GM12801 (cell line): ENCODE results near the gene BCL2.

Experiments
- TF ChIP-seq, protein P1 (sequence below): IDR thresholded peaks from one replicate; pipeline ENCODE4 v1.5.1; 2011; ENCODE audit warnings: control low read depth; ENCODE audit not compliant: insufficient read length; ENCODE audit errors: extremely low read depth

Gene BCL2

DNA sequence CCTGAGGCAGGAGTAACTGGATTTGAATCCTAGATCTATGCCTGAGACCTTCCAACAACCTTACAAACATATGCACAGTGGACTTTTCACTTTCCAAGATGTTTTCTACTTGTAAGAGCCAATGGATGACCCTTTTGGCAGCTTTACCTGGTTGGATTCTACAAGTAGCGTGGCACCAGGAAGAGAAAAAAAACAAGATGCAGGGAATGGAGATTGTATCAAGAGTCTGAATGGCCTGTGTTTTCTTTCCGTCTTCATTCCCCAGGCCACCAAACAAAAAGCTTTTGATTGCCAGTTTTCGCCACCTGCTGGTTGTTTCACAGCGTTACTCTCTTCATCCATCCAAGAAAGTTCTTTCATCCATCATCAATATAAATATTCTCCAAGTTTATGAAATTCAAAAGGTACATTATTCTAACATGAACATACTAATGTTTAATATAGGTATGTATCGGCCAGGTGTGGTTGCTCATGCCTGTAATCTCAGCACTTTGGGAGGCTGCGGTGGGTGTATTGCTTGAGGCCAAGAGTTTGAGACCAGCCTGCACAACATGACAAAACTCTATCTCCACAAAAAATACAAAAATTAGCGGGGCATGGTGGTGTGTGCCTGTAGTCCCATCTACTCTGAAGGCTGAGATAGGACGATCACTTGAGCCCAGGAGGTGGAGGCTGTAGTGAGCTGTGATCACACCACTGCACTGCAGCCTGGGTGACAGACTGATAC is 3.5 kb upstream of the BCL2 start:
- TF ChIP-seq, protein P1, sequence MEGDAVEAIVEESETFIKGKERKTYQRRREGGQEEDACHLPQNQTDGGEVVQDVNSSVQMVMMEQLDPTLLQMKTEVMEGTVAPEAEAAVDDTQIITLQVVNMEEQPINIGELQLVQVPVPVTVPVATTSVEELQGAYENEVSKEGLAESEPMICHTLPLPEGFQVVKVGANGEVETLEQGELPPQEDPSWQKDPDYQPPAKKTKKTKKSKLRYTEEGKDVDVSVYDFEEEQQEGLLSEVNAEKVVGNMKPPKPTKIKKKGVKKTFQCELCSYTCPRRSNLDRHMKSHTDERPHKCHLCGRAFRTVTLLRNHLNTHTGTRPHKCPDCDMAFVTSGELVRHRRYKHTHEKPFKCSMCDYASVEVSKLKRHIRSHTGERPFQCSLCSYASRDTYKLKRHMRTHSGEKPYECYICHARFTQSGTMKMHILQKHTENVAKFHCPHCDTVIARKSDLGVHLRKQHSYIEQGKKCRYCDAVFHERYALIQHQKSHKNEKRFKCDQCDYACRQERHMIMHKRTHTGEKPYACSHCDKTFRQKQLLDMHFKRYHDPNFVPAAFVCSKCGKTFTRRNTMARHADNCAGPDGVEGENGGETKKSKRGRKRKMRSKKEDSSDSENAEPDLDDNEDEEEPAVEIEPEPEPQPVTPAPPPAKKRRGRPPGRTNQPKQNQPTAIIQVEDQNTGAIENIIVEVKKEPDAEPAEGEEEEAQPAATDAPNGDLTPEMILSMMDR: no peak

DNA sequence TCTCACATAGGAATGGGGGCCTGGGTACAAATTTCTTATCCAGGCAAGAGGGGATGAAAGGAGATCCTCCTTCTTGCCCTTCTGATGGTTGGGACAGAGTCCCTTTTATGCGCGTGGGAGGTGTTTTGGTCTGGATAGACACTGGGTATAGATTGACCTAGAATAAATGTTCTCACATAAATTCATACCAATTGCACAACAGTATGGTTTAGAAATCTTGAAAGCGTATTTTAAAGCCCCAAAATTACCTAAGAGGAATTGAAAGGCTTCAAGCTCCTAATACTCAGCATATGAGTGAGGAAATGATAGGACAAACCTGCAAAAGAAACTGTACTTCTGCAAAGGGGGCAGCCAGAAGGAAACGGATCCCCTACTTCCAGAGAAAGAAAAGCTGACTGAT is 2.6 kb upstream of the BCL2 start:
- TF ChIP-seq, protein P1: no peak

DNA sequence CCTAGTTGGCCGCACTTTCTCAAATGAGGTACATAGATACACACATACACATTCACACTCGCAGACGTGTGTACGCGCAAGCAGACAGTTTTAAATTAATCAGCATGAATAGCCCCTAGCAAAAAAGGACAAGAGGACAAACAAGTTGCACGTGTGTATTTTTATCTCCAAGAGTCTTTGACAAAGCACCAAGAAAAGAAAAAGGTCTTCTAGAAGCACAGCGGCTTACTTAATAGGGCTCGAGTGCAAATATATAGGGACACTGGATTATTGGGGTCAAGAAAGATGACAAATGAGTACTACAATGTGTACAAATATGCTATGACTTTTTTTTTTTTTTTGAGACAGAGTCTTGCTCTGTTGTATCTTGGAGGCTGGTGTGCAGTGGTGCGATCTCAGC is 1.7 kb upstream of the BCL2 start:
- TF ChIP-seq, protein P1: no peak

DNA sequence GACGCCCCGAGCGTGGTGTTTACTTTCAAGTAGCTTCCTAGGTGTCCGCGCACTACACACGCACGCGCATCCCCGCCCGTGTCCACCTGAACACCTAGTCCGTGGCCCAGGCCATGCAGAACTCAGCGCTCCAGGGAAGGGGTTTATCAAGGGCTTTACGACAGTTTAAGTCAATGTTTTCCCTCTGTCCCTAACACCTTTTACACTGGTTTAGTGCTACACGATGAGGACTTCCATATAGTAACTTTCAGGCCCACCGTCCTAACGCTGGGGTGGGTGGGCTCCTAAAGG is 1.4 kb upstream of the BCL2 start:
- TF ChIP-seq, protein P1: no peak

- TF ChIP-seq, protein P1: no peak
Observed at GRCh38 chr18:63320123-63320974, 780 bp upstream of the BCL2 start.

DNA sequence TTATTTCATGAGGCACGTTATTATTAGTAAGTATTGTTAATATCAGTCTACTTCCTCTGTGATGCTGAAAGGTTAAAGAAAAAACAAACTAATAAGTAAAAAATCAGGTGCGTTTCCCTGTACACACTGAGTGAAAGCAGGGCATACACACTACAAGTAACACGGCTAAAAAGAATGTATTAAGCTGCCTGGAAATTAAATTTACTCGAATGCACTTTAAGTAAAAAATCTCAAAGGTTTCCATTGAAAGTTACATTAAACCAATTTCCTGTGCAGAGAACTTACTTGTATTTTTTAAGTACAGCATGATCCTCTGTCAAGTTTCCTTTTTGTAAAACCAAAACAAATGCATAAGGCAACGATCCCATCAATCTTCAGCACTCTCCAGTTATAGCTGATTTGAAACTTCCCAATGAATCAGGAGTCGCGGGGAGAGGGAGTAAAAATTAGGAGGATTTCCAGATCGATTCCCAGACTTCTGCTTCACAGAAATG is 633 bp downstream of the BCL2 start:
- TF ChIP-seq, protein P1: no peak

DNA sequence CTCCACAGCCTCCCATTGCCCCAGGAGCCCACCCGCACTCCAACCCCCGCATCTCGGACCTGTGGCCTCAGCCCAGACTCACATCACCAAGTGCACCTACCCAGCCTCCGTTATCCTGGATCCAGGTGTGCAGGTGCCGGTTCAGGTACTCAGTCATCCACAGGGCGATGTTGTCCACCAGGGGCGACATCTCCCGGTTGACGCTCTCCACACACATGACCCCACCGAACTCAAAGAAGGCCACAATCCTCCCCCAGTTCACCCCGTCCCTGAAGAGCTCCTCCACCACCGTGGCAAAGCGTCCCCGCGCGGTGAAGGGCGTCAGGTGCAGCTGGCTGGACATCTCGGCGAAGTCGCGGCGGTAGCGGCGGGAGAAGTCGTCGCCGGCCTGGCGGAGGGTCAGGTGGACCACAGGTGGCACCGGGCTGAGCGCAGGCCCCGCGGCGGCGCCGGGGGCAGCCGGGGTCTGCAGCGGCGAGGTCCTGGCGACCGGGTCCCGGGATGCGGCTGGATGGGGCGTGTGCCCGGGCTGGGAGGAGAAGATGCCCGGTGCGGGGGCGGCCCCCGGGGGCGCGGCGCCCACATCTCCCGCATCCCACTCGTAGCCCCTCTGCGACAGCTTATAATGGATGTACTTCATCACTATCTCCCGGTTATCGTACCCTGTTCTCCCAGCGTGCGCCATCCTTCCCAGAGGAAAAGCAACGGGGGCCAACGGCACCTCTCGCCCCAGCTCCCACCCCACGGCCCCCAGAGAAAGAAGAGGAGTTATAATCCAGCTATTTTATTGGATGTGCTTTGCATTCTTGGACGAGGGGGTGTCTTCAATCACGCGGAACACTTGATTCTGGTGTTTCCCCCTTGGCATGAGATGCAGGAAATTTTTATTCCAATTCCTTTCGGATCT is 1.3 kb downstream of the BCL2 start:
- TF ChIP-seq, protein P1: peak; percentile 47
